Neural cell (in vitro differentiated cells): ENCODE measurements around the gene UPB1. TPM values are rescaled to one million over a fixed set of nuclear protein-coding genes. Genes with fewer than 3 reads are reported as not detected.

Experiments
- H2AFZ ChIP-seq: fragments of 200-600, 300-800 bp; sonication (generic), shearing (Covaris generic); 2 replicates; pipeline ENCODE4 v1.6.0; 2014; ENCODE audit warnings: low read depth, mild to moderate bottlenecking, antibody characterized with exemption, low read length, moderate library complexity
- H3F3A ChIP-seq: fragments of 200-600 bp; shearing (Covaris generic); 2 replicates; pipeline ENCODE4 v1.6.1; 2016; ENCODE audit warnings: mild to moderate bottlenecking, moderate library complexity, mixed read lengths, antibody characterized with exemption, low read length; ENCODE audit not compliant: insufficient read depth, poor library complexity, severe bottlenecking
- H3K27ac ChIP-seq: fragments of 200-600, 300-800 bp; sonication (generic), shearing (Covaris generic); 2 replicates; pipeline ENCODE4 v1.5.1; 2014; ENCODE audit warnings: mild to moderate bottlenecking, low read length, moderate library complexity
- H3K27me3 ChIP-seq: fragments of 300-800, 200-600 bp; sonication (generic), shearing (Covaris generic); 2 replicates; pipeline ENCODE4 v1.6.0; 2014; ENCODE audit warnings: mild to moderate bottlenecking, low read depth, low read length, moderate library complexity; ENCODE audit not compliant: insufficient read depth
- H3K36me3 ChIP-seq: fragments of 300-800, 200-600 bp; sonication (generic), shearing (Covaris generic); 2 replicates; pipeline ENCODE4 v1.5.1; 2014; ENCODE audit warnings: mild to moderate bottlenecking, antibody characterized with exemption, low read length, moderate library complexity; ENCODE audit not compliant: insufficient read depth
- H3K4me2 ChIP-seq: fragments of 300-800, 200-600 bp; sonication (generic), shearing (Covaris generic); 2 replicates; pipeline ENCODE4 v1.6.0; 2014; ENCODE audit warnings: mild to moderate bottlenecking, low read length
- H3K4me3 ChIP-seq: fragments of 300-800, 200-600 bp; sonication (generic), shearing (Covaris generic); 2 replicates; pipeline ENCODE4 v1.5.1; 2014; ENCODE audit warnings: mild to moderate bottlenecking, low read length, moderate library complexity
- H3K79me2 ChIP-seq: fragments of 200-600 bp; shearing (Covaris generic); replicated peaks from 2 replicates; pipeline ENCODE4 v1.6.0; 2014; ENCODE audit warnings: mild to moderate bottlenecking, low read length, moderate library complexity; ENCODE audit not compliant: insufficient read depth
- H3K9ac ChIP-seq: fragments of 300-800, 200-600 bp; sonication (generic), shearing (Covaris generic); 2 replicates; pipeline ENCODE4 v1.6.1; 2016; ENCODE audit warnings: mild to moderate bottlenecking, low read length, mixed read lengths
- H3K9me2 ChIP-seq: fragments of 200-600 bp; shearing (Covaris generic); 2 replicates; pipeline ENCODE4 v1.6.1; 2016; ENCODE audit warnings: mild to moderate bottlenecking, low read length, mixed read lengths; ENCODE audit not compliant: insufficient read depth
- H3K9me3 ChIP-seq: fragments of 200-600, 300-800 bp; sonication (generic), shearing (Covaris generic); 2 replicates; pipeline ENCODE4 v1.6.1; 2016; ENCODE audit warnings: mild to moderate bottlenecking, mixed run types, low read length, moderate library complexity, mixed read lengths
- H4K20me1 ChIP-seq: fragments of 200-600 bp; shearing (Covaris generic); 2 replicates; pipeline ENCODE4 v1.6.1; 2016; ENCODE audit warnings: mild to moderate bottlenecking, mixed run types; ENCODE audit not compliant: insufficient read depth
- CTCF ChIP-seq: fragments of 450-650 bp; IDR thresholded peaks from 2 replicates; pipeline ENCODE4 v1.5.1; 2014; ENCODE audit warnings: antibody characterized with exemption, mild to moderate bottlenecking, moderate library complexity; ENCODE audit not compliant: poor library complexity, severe bottlenecking
- EP300 ChIP-seq: fragments of 450-650 bp; conservative IDR thresholded peaks from 2 replicates; pipeline ENCODE4 v1.6.1; 2014; ENCODE audit warnings: antibody characterized with exemption, mild to moderate bottlenecking, moderate library complexity; ENCODE audit not compliant: poor library complexity, severe bottlenecking
- EZH2 ChIP-seq: fragments of 200-600, 300-800 bp; shearing (Covaris generic), sonication (generic); IDR thresholded peaks from 2 replicates; pipeline ENCODE4 v1.6.1; 2014; ENCODE audit warnings: antibody characterized with exemption, low read length, borderline replicate concordance, mild to moderate bottlenecking; ENCODE audit not compliant: insufficient read depth, poor library complexity, severe bottlenecking
- MXI1 ChIP-seq: fragments of 450-650 bp; conservative IDR thresholded peaks from 2 replicates; pipeline ENCODE4 v1.6.1; 2014; ENCODE audit warnings: antibody characterized with exemption, mild to moderate bottlenecking; ENCODE audit not compliant: poor library complexity, severe bottlenecking
- POLR2AphosphoS5 ChIP-seq: IDR thresholded peaks from 2 replicates; pipeline ENCODE4 v1.6.1; 2012
- RAD21 ChIP-seq: fragments of 450-650 bp; conservative IDR thresholded peaks from 2 replicates; pipeline ENCODE4 v1.6.1; 2014; ENCODE audit warnings: antibody characterized with exemption, mild to moderate bottlenecking, moderate library complexity
- SMC3 ChIP-seq: fragments of 450-650 bp; conservative IDR thresholded peaks from 2 replicates; pipeline ENCODE4 v1.6.1; 2014; ENCODE audit warnings: antibody characterized with exemption, mild to moderate bottlenecking, moderate library complexity; ENCODE audit not compliant: poor library complexity
- TAF1 ChIP-seq: IDR thresholded peaks from 2 replicates; pipeline ENCODE4 v1.6.1; 2012; ENCODE audit warnings: low read depth
- polyA plus RNA-seq: library from polyadenylated mRNA; depleted of rRNA; stranded (reverse); fragments of >200 nt; gene quantifications from 2 replicates; pipeline ENCODE4 v1.2.3, GENCODE V29; 2014
- TF ChIP-seq, protein P1 (sequence below): IDR thresholded peaks from 2 replicates; pipeline ENCODE4 v1.6.1; 2012; ENCODE audit warnings: borderline replicate concordance

Gene UPB1
- polyA plus RNA-seq, 1 donor from 2014 or later, result 0.12 TPM

DNA sequence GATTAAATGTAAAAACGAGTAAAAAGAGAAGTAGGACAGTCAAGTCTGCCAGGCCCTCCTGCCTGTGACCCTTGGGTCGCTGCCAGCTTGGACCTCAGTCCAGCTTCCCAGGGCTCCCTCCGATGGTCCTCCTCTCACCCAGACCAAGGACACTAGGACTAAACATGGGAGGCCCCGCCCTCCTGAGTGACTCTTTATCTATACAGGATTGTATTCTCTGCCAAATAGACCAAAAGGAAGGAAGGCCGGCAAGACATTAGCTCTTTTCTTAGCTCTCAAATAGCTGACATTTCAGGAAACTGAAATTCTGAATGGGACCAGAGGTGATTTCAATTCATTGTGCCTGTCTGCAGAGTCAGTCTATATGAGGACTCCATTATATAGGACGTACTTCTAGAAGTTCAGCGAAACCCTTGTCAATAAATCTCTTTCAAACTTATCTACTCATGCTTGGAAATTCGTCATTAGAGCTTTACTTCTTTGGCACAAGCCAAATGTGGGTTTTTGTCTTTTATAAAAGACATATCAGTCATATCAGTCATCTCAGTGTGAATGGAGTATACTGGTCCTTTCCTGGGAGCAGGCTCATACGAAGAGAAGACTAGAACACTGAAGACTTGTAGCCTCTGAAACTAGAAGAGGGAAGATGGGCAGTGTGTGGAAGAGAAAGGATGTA is 39.2 kb upstream of the UPB1 start:
- Histone ChIP-seq H3K36me3 (no peaks in the 10 kb centered on the region), H3K9me2 (no peaks in the 10 kb centered on the region), H3K79me2 (no peaks in the 10 kb centered on the region), H3K4me2 (no peak overlapping the region), H2AFZ (no peak overlapping the region), H3K4me3 (no peak overlapping the region), H3K9me3 (no peaks in the 10 kb centered on the region), H3K9ac (no peak overlapping the region), H3F3A (no peaks in the 10 kb centered on the region), H3K27me3 (no peaks in the 10 kb centered on the region), H3K27ac (no peak overlapping the region), H4K20me1 (no peaks in the 10 kb centered on the region)
- TF ChIP-seq EZH2, result no peak

- H3K9ac ChIP-seq, result no peak overlapping the region
- no peaks in the 10 kb centered on the region for H3F3A ChIP-seq
- TF ChIP-seq, protein P1, sequence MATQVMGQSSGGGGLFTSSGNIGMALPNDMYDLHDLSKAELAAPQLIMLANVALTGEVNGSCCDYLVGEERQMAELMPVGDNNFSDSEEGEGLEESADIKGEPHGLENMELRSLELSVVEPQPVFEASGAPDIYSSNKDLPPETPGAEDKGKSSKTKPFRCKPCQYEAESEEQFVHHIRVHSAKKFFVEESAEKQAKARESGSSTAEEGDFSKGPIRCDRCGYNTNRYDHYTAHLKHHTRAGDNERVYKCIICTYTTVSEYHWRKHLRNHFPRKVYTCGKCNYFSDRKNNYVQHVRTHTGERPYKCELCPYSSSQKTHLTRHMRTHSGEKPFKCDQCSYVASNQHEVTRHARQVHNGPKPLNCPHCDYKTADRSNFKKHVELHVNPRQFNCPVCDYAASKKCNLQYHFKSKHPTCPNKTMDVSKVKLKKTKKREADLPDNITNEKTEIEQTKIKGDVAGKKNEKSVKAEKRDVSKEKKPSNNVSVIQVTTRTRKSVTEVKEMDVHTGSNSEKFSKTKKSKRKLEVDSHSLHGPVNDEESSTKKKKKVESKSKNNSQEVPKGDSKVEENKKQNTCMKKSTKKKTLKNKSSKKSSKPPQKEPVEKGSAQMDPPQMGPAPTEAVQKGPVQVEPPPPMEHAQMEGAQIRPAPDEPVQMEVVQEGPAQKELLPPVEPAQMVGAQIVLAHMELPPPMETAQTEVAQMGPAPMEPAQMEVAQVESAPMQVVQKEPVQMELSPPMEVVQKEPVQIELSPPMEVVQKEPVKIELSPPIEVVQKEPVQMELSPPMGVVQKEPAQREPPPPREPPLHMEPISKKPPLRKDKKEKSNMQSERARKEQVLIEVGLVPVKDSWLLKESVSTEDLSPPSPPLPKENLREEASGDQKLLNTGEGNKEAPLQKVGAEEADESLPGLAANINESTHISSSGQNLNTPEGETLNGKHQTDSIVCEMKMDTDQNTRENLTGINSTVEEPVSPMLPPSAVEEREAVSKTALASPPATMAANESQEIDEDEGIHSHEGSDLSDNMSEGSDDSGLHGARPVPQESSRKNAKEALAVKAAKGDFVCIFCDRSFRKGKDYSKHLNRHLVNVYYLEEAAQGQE, result no peak
- TF ChIP-seq CTCF, result no peak
- no peak for TF ChIP-seq TAF1
- TF ChIP-seq RAD21, result no peak
- no peak for TF ChIP-seq POLR2AphosphoS5
- TF ChIP-seq SMC3, result no peak
- no peak for TF ChIP-seq EP300
- no peak for TF ChIP-seq EZH2
- TF ChIP-seq MXI1, result no peak
- no peaks in the 10 kb centered on the region for H3K36me3 ChIP-seq
- H3K27me3 ChIP-seq, result no peaks in the 10 kb centered on the region
- H4K20me1 ChIP-seq, result no peaks in the 10 kb centered on the region
- no peak overlapping the region for H2AFZ ChIP-seq
- no peaks in the 10 kb centered on the region for H3K9me2 ChIP-seq
- no peaks in the 10 kb centered on the region for H3K79me2 ChIP-seq
- H3K4me3 ChIP-seq, result no peak overlapping the region
- no peak overlapping the region for H3K4me2 ChIP-seq
- no peaks in the 10 kb centered on the region for H3K9me3 ChIP-seq
- no peak overlapping the region for H3K27ac ChIP-seq
These were observed 37.2 kb upstream of the UPB1 start for GRCh38 chr22:24457894-24458420.
